K562 (cell line): ENCODE results near the gene NLRP10. TPM values are rescaled to one million over a fixed set of nuclear protein-coding genes. Genes with fewer than 3 reads are reported as not detected.

ENCODE experiments used
- ATAC-seq: fragments of 200-7000 bp; cut with Tn5 transposase; 3 replicates; pipeline ENCODE4 v1.9.1; 2020; ENCODE audit warnings: moderate library complexity
- BruUV-seq: library from RNA; stranded (reverse); fragments of 400-500 nt; replicated peaks from 2 replicates; lab custom pipeline; 2021; lab: Mats Ljungman, UMichigan
- CTCF ChIA-PET: fragments of 300-600 bp; formaldehyde crosslinking; extraction: SDS; loops from one replicate; lab custom pipeline; 2021; ENCODE audit warnings: low intra/inter-chr PET ratio; lab: Yijun Ruan, JAX
- POLR2A ChIA-PET: fragments of 300-600, 350-650 bp; sonication (Branson Sonifier 250); formaldehyde crosslinking; extraction: SDS; loops from one replicate; lab custom pipeline; 2021; ENCODE audit warnings: antibody characterized with exemption, inconsistent platforms; lab: Yijun Ruan, JAX
- DNase-seq, 4 experiments: peaks; one replicate each; pipeline versions ENCODE4 v3.0.0 to v3.0.0-alpha.2; 2011 to 2018; ENCODE audit warnings: low spot score in 3 of 4, mixed read lengths in 3 of 4; ENCODE audit errors: extremely low read depth in 1 of 4
- FAIRE-seq: peaks from 2 replicates; lab custom pipeline; 2011; peaks lifted over from hg19 to GRCh38; lab: Jason Lieb, UNC
- H2AFZ ChIP-seq: 2 replicates; pipeline ENCODE4 v1.6.0; 2011; ENCODE audit warnings: low read depth, low read length, control low read depth, inconsistent platforms
- H3K27ac ChIP-seq: fragments of 200-600 bp; 3 replicates; pipeline ENCODE4 v1.8.0; 2011; ENCODE audit warnings: low read depth, mild to moderate bottlenecking, control low read depth, inconsistent platforms, low read length, moderate library complexity, mixed read lengths; ENCODE audit errors: extremely low read depth
- H3K27me3 ChIP-seq, 2 experiments: fragments of 300-600 bp in 1 of 2; 2 replicates in 1 of 2; 3 replicates in 1 of 2; pipeline versions ENCODE4 v1.6.0 to v1.8.0; 2011; ENCODE audit warnings: inconsistent platforms in 2 of 2, low read length in 2 of 2, mild to moderate bottlenecking in 1 of 2, mixed read lengths in 1 of 2, moderate library complexity in 1 of 2; ENCODE audit not compliant: control insufficient read depth in 2 of 2, insufficient read depth in 2 of 2
- H3K36me3 ChIP-seq: fragments of 300-600 bp; 3 replicates; pipeline ENCODE4 v1.8.0; 2011; ENCODE audit warnings: mild to moderate bottlenecking, low read length, inconsistent platforms; ENCODE audit not compliant: control insufficient read depth, insufficient read depth
- H3K4me1 ChIP-seq, 2 experiments: fragments of 200-600 bp in 1 of 2; replicated peaks in 1 of 2; 2 replicates in 1 of 2; 3 replicates in 1 of 2; pipeline versions ENCODE4 v1.5.1 to v1.8.0; 2011; ENCODE audit warnings: inconsistent platforms in 2 of 2, low read length in 2 of 2, mild to moderate bottlenecking in 1 of 2, mixed read lengths in 1 of 2, moderate library complexity in 1 of 2; ENCODE audit not compliant: control insufficient read depth in 2 of 2, insufficient read depth in 2 of 2
- H3K4me2 ChIP-seq: 2 replicates; pipeline ENCODE4 v1.6.1; 2011; ENCODE audit warnings: low read length, control low read depth, inconsistent platforms, mixed read lengths; ENCODE audit not compliant: insufficient read depth
- H3K4me3 ChIP-seq: fragments of 200-600 bp; sonication (generic), shearing (Covaris generic); 2 replicates; pipeline ENCODE4 v1.5.1; 2016; ENCODE audit warnings: control low read depth, inconsistent platforms
- H3K79me2 ChIP-seq: fragments of 200-600 bp; 3 replicates; pipeline ENCODE4 v1.8.0; 2011; ENCODE audit warnings: low read length, inconsistent platforms; ENCODE audit not compliant: control insufficient read depth, insufficient read depth
- H3K9ac ChIP-seq, 2 experiments: 2 replicates each; pipeline versions ENCODE4 v1.6.0 to v1.6.1; 2011; ENCODE audit warnings: low read depth in 2 of 2, low read length in 2 of 2, control low read depth in 1 of 2, inconsistent platforms in 1 of 2, mild to moderate bottlenecking in 1 of 2, mixed read lengths in 1 of 2; ENCODE audit not compliant: insufficient read depth in 1 of 2
- H3K9me1 ChIP-seq: one replicate; pipeline ENCODE4 v1.6.0; 2011; ENCODE audit warnings: inconsistent platforms, mild to moderate bottlenecking, low read length, moderate library complexity; ENCODE audit not compliant: control insufficient read depth, insufficient read depth
- H3K9me3 ChIP-seq: replicated peaks from 2 replicates; pipeline ENCODE4 v1.5.1; 2011; ENCODE audit warnings: low read depth, low read length, inconsistent platforms; ENCODE audit not compliant: control insufficient read depth, insufficient read depth
- H4K20me1 ChIP-seq: replicated peaks from 2 replicates; pipeline ENCODE4 v1.6.1; 2011; ENCODE audit warnings: low read length, inconsistent platforms, mixed read lengths; ENCODE audit not compliant: control insufficient read depth, insufficient read depth
- BRD4 ChIP-seq: fragments of 200-600 bp; sonication (generic); IDR thresholded peaks from 2 replicates; pipeline ENCODE4 v1.6.1; 2017; ENCODE audit warnings: inconsistent platforms
- C11orf30 ChIP-seq: fragments of 450-650 bp; IDR thresholded peaks from 2 replicates; pipeline ENCODE4 v1.6.1; 2016; ENCODE audit warnings: low read depth, mild to moderate bottlenecking
- CBX1 ChIP-seq: sonication (generic); IDR thresholded peaks from 2 replicates; pipeline ENCODE4 v1.6.1; 2016; ENCODE audit warnings: antibody characterized with exemption, low read depth, mild to moderate bottlenecking
- CHD1 ChIP-seq: fragments of 200-600 bp; sonication (generic); IDR thresholded peaks from one replicate; pipeline ENCODE4 v1.6.1; 2012; ENCODE audit warnings: mild to moderate bottlenecking, moderate library complexity, low read length, inconsistent platforms
- DNMT1 ChIP-seq: fragments of 450-650 bp; IDR thresholded peaks from 2 replicates; pipeline ENCODE4 v1.6.1; 2016; ENCODE audit warnings: antibody characterized with exemption, mild to moderate bottlenecking
- ERF ChIP-seq: fragments of 450-650 bp; formaldehyde crosslinking; IDR thresholded peaks from 2 replicates; pipeline ENCODE4 v1.4.0; 2020; ENCODE audit warnings: mild to moderate bottlenecking, mixed read lengths
- FOXA1 ChIP-seq: fragments of 450-650 bp; IDR thresholded peaks from 2 replicates; pipeline ENCODE4 v1.6.1; 2016; ENCODE audit warnings: mild to moderate bottlenecking, borderline replicate concordance
- HDAC6 ChIP-seq: IDR thresholded peaks from 2 replicates; pipeline ENCODE4 v1.6.1; 2012; ENCODE audit warnings: low read depth, mild to moderate bottlenecking, control low read depth, inconsistent platforms, low read length, moderate library complexity
- KLF6 ChIP-seq: fragments of 250-450 bp; sonication (Bioruptor Pico); IDR thresholded peaks from 2 replicates; pipeline ENCODE4 v1.4.0; 2020; ENCODE audit warnings: mild to moderate bottlenecking, moderate library complexity, borderline replicate concordance
- MAFK ChIP-seq: IDR thresholded peaks from 2 replicates; pipeline ENCODE4 v1.6.1; 2011; ENCODE audit warnings: low read length, improper control_type of control experiment
- MLX ChIP-seq, 2 experiments: fragments of 450-650 bp in 1 of 2; sonication (generic) in 1 of 2; formaldehyde crosslinking; conservative IDR thresholded peaks; 2 replicates each; pipeline versions ENCODE4 v1.4.0 to v1.8.1; 2020 to 2022; ENCODE audit warnings: mild to moderate bottlenecking in 1 of 2, missing genetic modification reagents in 1 of 2
- NUFIP1 ChIP-seq: fragments of 450-650 bp; IDR thresholded peaks from 2 replicates; pipeline ENCODE4 v1.6.1; 2018; ENCODE audit not compliant: partially characterized antibody
- PTTG1 ChIP-seq: fragments of 450-650 bp; IDR thresholded peaks from 2 replicates; pipeline ENCODE4 v1.6.1; 2016; ENCODE audit warnings: low read depth, mild to moderate bottlenecking, missing genetic modification characterization, missing compliant biosample characterization
- RFX5 ChIP-seq: IDR thresholded peaks from 2 replicates; pipeline ENCODE4 v1.6.1; 2011; ENCODE audit warnings: low read depth, mild to moderate bottlenecking, improper control_type of control experiment, low read length
- SIX5 ChIP-seq, 2 experiments: IDR thresholded peaks; 2 replicates each; pipeline ENCODE4 v1.6.1; 2011; ENCODE audit warnings: low read length in 2 of 2, borderline replicate concordance in 1 of 2, low read depth in 1 of 2, mild to moderate bottlenecking in 1 of 2, moderate library complexity in 1 of 2; ENCODE audit not compliant: insufficient read depth in 1 of 2
- ZBTB2 ChIP-seq: fragments of 450-650 bp; IDR thresholded peaks from 2 replicates; pipeline ENCODE4 v1.6.1; 2016; ENCODE audit warnings: antibody characterized with exemption
- ZFP30 ChIP-seq: fragments of 250-450 bp; sonication (Bioruptor Pico); IDR thresholded peaks from 2 replicates; pipeline ENCODE4 v1.8.0; 2022; ENCODE audit warnings: moderate library complexity, mild to moderate bottlenecking, inconsistent platforms, borderline replicate concordance
- ZNF316 ChIP-seq: fragments of 450-650 bp; IDR thresholded peaks from 2 replicates; pipeline ENCODE4 v1.6.1; 2016
- ZNF589 ChIP-seq: fragments of 200-800 bp; sonication (Bioruptor generic); IDR thresholded peaks from 2 replicates; pipeline ENCODE4 v1.6.1; 2016; ENCODE audit warnings: low read depth, missing genetic modification characterization, missing compliant biosample characterization
- WGBS: fragments of 100-300 bp; shearing (Covaris generic); methylation state at CpG from one replicate; pipeline ENCODE4 v1.1.6; 2016; ENCODE audit warnings: low coverage, mixed read lengths; ENCODE audit not compliant: insufficient coverage; ENCODE audit errors: missing lambda C conversion rate; 5-methylcytosine and 5-hydroxymethylcytosine counted together
- in situ Hi-C: fragments of 300-500 bp; cut with MboI; formaldehyde crosslinking; loops from 4 replicates; pipeline ENCODE4 v1.15.0; 2018; ENCODE audit warnings: inconsistent platforms, mixed read lengths
- intact Hi-C: fragments of 100-400 bp; cut with micrococcal nuclease; formaldehyde crosslinking; loops from 2 replicates; pipeline ENCODE4 v1.14.2; 2022
- polyA plus RNA-seq, 8 experiments: library from polyadenylated mRNA; depleted of rRNA in 4 of 8; stranded (reverse) in 5 of 8; unstranded in 3 of 8; fragments of >200 nt; fragmentation: Nextera tagmentation in 2 of 8; fragmentation: Illumina TruSeq in 1 of 8; extraction: Ambion mirVana in 2 of 8; extraction: Trizol in 1 of 8; gene quantifications; 2 replicates each; pipeline versions ENCODE4 v1.2.1 to v1.2.3, GENCODE V29; 2011 to 2014; ENCODE audit warnings: inconsistent platforms in 1 of 8, missing spikeins in 1 of 8
- total RNA-seq, 7 experiments: library from RNA; depleted of rRNA in 6 of 7; stranded (reverse); fragments of >200 nt in 6 of 7; fragmentation: Illumina TruSeq in 2 of 7; extraction: Trizol in 2 of 7; gene quantifications; 2 replicates each; pipeline versions ENCODE4 v1.2.1 to v1.2.3, GENCODE V29; 2011 to 2021; ENCODE audit warnings: low replicate concordance in 1 of 7

NLRP10 gene
- total and polyA plus RNA-seq, 9 of the 15 experiments (the other 6 are each of a cell fraction or from before 2014, with no cell fraction given): 0.04 to 0.14 (median 0.09) TPM; not detected in 6

GRCh38 chr11:7941608-7942007 is 23.6 kb downstream of the NLRP10 start, which contains the start of gene OR10A3 (continued):
- TF ChIP-seq HDAC6: no peak

- Histone ChIP-seq H3K9ac (no peak overlapping the region), H3K9me1 (no peaks in the 10 kb centered on the region), H3K79me2 (no peaks in the 10 kb centered on the region), H3K36me3 (no peaks in the 10 kb centered on the region), H4K20me1 (no peaks in the 10 kb centered on the region), H3K4me2 (no peak overlapping the region), H3K27me3 (no peaks in the 10 kb centered on the region; a peak in 1 of 5 replicates), H3K4me1 (no peaks in the 10 kb centered on the region), H3K9me3 (no peaks in the 10 kb centered on the region), H2AFZ (no peak overlapping the region), H3K4me3 (no peak overlapping the region), H3K27ac (no peak overlapping the region)
- FAIRE-seq (no peak), ATAC-seq (no peak), DNase-seq (no peak)
- ChIA-PET CTCF (no interaction called here), POLR2A (no interaction called here)
- 0% methylated on average over 5 of the region's 5 CpGs for WGBS
- BruUV-seq: no TSS peak
- intact Hi-C loops (no loop called here), in situ Hi-C loops (no loop called here)
- TF ChIP-seq PTTG1 (no peak), ERF (CRISPR knock-in tag) (no peak), ZBTB2 (no peak), ZNF589 (CRISPR knock-in tag) (no peak), RFX5 (no peak), BRD4 (no peak), KLF6 (CRISPR knock-in tag) (no peak), CHD1 (no peak), CBX1 (no peak), MAFK (peak; percentile 26; the same call in 1 of the 2 replicates), FOXA1 (no peak), SIX5 (IDR thresholded peaks at IDR 0.05; ENCODE audit: borderline replicate concordance in 1 of 2, insufficient read depth in 1 of 2, low read depth in 1 of 2, low read length in 2 of 2) (no peak), ZFP30 (no peak), MLX (CRISPR knock-in tag; conservative IDR thresholded peaks at IDR 0.05) (no peak), NUFIP1 (no peak), ZNF316 (peak; percentile 70), C11orf30 (peak; percentile 61), DNMT1 (no peak)
These were observed 24.1 kb downstream of the NLRP10 start for GRCh38 chr11:7941146-7941545.
